Stimulated activated CD4-positive, alpha-beta T cell treated with anti-CD3 and anti-CD28 coated beads, Interleukin-15, amount 100 ng/mL, for 24 hours (primary cell): ENCODE data around the gene CYTH4.

Source experiments
- DNase-seq: peaks from one replicate; pipeline ENCODE4 v3.0.0-alpha.2; 2020

Gene CYTH4

GRCh38 chr22:37292641-37293040 is 10.3 kb downstream of the CYTH4 start:
- no peak for DNase-seq

DNA sequence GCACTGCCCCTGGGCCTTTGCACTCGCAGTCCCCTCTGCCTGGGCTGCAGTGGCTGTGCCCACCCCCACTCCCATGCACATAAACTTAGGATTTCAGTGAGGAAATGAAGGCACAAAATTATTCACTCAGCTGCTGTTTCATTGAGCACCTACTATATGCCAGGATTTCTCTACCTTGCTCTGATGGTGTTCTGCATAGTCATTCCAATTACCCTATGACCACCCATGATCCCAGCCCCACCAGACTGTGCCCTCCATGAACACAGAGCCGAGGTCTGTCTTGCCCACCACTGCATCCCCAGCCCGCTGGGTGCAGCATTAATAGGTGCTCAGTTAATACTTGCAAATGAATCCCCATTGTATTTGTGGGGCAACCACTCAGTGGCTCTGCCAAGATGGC is 10.9 kb downstream of the CYTH4 start:
- DNase-seq: no peak

- DNase-seq: no peak
Measured at GRCh38 chr22:37294747-37295146, 12.4 kb downstream of the CYTH4 start.

GRCh38 chr22:37295213-37295886 is 13.0 kb downstream of the CYTH4 start:
- no peak for DNase-seq

DNA sequence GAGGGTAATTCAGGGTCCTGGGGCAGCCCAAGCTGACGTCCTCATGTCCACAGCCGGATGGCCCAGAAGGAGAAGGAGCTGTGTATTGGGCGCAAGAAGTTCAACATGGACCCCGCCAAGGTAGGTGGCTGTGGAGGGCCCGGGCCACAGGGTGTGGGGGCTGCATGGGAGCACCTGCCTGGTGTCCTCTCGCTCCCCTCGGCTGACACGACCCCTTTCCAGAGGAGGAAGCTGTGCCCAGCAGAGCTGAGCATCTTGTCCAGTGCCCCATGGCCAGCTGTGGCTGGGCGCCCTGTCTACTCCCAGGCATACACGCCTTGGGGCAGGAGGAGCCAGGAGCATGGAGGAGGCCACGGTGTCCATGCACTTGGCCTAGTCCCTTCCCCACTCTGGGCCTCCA is 13.6 kb downstream of the CYTH4 start:
- DNase-seq: no peak

DNA sequence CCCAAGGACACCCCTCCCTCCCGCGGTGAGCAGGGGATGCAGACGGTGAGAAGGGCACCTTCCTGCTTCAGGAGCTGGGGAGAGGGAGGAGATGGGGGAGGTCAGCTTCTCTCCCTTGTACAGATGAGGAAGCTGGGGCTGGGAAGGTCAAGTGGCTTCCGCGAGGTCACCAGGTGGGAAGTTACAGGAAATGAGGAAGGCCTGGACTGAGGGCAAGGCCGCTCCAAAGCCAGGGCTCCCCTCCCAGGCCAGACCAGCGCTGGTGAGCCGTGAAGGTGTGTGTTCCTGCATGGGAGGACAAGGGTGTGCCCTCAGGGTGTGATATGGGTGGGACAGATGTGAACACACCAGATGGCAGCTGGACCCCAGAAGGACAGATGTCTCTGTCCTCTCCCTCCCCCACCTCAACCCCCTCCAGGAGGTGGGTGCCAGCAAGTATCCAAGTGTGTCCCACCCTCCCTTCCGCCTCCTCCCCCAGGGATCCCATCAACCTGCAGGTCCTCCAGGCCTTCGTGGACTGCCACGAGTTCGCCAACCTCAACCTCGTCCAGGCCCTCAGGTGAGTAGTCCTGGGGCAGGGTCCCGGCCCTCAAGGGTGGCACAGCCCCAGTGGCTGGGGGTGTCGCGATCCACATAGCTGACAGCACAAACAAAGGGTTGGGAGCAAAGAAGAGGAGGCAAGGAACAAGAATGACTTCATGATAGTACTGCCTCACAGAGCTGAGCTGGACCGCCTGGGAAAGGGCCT is 16.6 kb downstream of the CYTH4 start:
- DNase-seq: no peak

GRCh38 chr22:37299969-37300509 is 17.7 kb downstream of the CYTH4 start:
- DNase-seq: no peak

DNA sequence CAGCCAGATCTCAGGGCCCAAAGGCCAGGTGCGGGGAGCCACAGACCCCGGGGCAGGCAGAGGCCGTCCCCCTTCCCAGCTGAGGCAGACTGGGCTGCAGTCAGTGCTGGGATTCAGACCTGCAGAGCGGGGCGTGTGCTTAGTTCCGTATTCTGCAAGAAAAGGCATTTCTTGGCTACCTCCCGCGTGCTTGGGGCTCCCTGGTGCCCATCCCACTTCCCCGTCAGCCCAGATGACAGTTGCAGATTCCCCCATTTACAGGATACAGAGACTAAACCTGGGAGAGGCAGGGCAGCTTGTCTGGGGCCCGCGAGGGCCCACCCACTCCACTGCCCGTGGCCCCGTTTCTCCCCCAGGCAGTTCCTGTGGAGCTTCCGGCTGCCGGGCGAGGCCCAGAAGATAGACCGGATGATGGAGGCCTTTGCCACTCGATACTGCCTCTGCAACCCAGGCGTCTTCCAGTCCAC is 18.3 kb downstream of the CYTH4 start:
- peak; percentile 62 for DNase-seq

DNA sequence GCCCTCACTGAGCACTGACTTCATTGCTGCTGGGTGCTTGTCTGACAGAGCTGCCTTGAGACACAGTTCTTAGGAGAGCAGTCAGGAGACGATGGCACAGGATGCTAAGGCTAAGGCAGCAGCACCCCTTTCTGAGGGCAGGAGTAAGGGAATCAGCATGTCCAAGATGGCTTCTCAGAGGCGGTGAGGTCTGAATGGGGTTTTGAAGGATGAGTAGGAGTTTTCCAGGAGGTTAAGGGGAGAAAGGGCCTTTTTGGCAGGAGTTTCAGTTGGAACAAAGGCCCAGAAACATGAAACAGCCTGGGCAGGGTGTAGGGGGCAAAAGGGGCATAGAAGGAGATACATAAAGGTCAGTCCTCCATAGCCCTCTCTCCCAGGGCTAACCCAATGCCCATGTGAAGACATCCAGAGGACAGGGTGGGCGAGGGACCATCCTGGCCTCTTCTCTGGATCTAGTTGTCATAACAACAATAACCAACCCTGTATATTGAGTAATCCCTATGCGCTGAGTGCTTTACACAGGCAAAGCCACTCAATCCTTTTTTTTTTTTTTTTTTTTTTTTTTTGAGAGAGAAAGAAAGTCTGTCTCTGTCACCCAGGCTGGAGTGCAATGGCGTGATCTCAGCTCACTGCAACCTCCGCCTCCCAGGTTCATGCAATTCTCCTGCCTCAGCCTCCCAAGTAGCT is 19.0 kb downstream of the CYTH4 start:
- DNase-seq: no peak

- DNase-seq: no peak
Measured at GRCh38 chr22:37302674-37303555, 20.6 kb downstream of the CYTH4 start.

- DNase-seq: peak; percentile 85
Measured at GRCh38 chr22:37303821-37304274, 21.5 kb downstream of the CYTH4 start.

- no peak for DNase-seq
Measured at GRCh38 chr22:37304595-37305343, 22.5 kb downstream of the CYTH4 start.

- DNase-seq: no peak
Measured at GRCh38 chr22:37305887-37306286, 23.6 kb downstream of the CYTH4 start.

GRCh38 chr22:37306494-37306829 is 24.2 kb downstream of the CYTH4 start:
- peak; percentile 29 for DNase-seq

DNA sequence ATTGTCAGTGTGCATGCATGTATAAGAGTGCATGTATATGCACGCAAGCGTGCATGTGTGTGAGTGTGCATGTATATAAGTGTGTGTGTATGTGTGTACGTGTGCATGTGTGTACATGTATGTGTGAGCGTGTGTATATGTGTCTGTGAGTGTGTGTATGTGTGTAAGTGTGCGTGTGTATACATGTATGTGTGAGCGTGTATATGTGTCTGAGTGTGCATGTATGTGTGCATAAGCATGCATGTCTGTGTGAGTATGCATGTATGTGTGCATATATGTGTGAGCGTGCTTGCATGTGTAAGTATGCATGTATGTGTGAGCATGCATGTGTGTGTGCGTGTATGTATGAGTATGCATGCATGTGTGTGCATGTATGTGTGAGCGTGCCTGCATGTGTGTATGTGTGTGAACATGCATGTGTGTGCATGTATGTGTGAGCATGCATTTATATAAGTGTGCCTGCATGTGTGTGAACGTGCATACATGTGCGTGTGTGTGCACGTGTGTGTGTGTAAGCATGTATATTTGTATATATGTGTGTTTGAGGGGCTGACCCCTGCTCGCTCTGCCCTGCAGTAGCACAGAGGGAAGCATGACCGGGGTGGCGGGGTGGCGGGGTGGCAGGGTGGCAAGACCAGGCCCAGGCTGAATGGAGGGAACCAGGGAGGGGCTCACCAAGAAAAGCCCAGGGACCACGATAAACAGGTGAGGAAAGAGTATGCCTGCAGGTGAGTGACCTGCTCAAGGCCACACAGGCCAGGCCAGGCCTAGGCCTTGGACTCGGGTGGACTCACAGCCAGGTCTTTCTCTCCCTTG is 26.3 kb downstream of the CYTH4 start:
- no peak for DNase-seq

GRCh38 chr22:37309211-37310074 is 27.1 kb downstream of the CYTH4 start:
- peak; percentile 46 for DNase-seq

DNA sequence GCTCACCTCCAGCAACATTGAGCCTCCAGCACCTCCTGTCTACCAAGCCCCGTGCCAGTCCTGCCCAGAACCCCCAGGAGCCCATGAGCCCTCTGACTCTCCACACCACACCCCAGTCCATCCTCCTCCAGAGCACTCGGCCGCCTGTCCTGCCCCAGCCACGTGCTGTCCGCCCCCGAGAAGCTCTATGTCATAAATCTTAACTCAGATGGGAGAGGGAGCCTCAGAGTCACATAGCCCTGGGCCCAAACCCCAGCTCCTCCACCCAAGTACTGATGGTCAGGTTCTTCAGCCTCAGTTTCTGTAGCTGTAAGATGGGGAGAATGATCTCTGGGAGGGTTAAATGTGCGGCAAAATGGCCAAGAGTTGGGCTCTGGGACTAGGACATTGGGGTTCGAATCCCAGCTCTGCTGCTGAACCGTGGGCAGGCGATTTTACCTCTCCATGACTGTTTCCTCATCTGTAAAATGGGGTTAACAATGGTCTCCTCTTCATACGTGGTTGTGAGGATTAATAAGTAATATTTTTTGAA is 27.8 kb downstream of the CYTH4 start:
- no peak for DNase-seq

GRCh38 chr22:37310815-37311595 is 28.7 kb downstream of the CYTH4 start:
- DNase-seq: no peak
